ENCODE results near the gene GJB6.

- no peak for TF ChIP-seq TAF1 (IDR thresholded peaks at IDR 0.05; ENCODE audit: low read depth, low read length)
- no peak for TF ChIP-seq SPI1 (IDR thresholded peaks at IDR 0.05; ENCODE audit: low read depth, low read length)
- TF ChIP-seq POLR2A (IDR thresholded peaks at IDR 0.05; ENCODE audit: low read depth, low read length), result no peak
- no peak for TF ChIP-seq POLR2AphosphoS5 (IDR thresholded peaks at IDR 0.05; ENCODE audit: low read depth, low read length)
- TF ChIP-seq POU2F2 (IDR thresholded peaks at IDR 0.05; ENCODE audit: low read depth, low read length), result no peak
Measured at GRCh38 chr13:20175406-20175794, 56.7 kb downstream of the GJB6 start.
